ENCODE data around the gene NDUFAB1.
A peak's percentile ranks its signal among the peaks of the same experiment; 100 is the strongest.
"Not testable (repeated sequence)": the region's sequence is repeated elsewhere in the genome, so short reads cannot be mapped to it uniquely, and the experiment has no call there.

Gene NDUFAB1

DNA sequence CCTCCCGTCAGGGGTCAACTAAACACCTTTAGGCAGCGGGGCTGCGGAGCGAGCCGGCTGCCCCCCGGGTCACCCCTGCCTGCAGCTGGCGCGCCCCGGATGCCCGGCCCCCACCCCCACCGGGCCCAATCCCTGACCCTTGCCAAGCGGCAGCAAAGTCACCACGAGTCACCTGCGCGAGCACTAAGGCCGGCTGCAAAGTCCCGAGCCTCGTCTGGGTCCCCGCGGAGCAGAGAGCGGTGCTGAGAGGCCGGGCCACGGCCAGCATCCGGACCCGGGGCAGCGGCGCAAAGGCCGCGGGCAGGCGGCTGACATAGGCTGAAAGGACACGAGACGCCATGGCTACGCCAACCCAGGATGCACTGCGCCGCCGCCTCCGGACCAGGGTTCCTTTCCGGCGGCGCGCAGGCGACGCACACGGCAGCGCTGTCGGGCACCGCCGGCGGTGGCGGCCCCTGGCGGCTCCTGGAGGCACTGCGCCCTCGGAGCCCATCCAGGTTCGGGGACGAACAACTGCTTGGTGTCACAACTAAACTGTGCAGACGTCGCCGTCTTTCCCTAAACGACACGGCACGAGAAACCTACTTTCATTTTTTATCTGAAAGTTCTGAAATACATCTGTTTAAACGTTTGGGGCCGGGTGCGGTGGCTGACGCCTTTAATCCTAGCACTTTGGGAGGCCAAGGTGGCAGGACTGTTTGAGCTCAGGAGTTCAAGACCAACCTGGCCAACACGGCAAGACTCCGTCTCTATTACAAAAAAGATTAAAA is at the start of gene NDUFAB1:
NDUFAB1 (minus strand) TSS at position 366 of the 770 bp plus-strand sequence; CDS start at position 340, 26 bp downstream.
- peak; percentile 85 for DNase-seq

GRCh38 chr16:23642246-23642774 is 46.2 kb upstream of the NDUFAB1 start:
- no peak for DNase-seq

DNA sequence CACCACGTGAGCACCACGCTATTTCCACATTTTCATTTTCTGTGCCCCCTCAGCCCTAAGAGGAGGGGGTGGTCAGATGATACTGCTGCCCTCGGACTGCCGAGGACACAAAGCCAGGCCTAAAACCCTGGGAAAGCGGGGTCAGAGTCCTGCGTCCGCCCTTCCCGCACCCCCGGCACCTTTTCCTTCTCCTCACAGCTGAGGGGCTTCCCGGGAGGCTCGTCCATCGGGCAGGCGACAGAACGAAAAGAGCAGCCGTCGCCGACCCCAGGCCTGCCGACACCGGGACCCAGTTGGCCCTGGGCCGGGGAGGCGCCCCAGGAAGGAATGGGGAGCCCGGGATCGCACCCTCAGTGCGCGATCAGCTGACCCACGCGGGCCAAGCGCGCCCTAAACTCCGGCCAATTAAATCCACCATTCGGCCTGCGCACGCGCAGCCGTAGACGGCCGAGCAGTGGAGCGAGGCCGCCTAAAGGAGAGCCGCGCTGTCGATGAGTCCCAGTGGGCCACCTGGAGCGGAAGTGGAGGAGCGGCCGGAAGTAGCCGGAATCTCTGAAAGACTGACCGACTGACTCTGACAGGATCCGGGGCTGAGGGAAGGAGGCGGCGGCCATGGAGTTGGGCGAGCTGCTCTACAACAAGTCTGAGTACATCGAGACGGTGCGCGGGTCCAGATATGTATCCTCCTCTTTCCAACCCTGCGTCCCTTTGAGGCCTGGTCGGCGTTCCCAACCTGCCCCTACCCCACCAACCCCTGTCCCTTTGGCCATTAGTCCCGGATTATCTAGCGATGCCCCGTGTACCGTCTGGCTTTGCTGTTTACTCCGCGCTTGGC is 45.0 kb upstream of the NDUFAB1 start, which contains the start of the genes DCTN5 and PALB2:
DCTN5 (plus strand) TSS at position 536 of the 835 bp plus-strand sequence; CDS start at position 613, 77 bp downstream.
PALB2 (minus strand) TSS at position 380 of the 835 bp plus-strand sequence; CDS start at position 227, 153 bp downstream.
- peak; percentile 93 for DNase-seq

DNA sequence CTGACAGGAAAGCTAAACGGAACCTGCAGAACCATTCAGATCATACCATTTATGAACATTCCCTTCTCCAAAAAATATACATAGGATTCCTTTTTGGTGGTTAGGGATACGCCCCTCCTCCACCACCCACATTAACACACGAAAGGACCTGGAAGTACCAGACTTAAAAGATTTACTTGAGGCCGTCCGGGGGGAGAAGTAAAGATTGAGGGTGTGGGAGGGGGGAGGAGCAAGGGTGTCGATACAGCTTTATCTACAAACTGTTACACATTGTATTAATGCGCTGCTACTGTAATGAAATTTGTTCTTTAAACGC is 44.5 kb upstream of the NDUFAB1 start:
- DNase-seq, result no peak

GRCh38 chr16:23635958-23636357 is 39.8 kb upstream of the NDUFAB1 start:
- DNase-seq, result no peak

DNA sequence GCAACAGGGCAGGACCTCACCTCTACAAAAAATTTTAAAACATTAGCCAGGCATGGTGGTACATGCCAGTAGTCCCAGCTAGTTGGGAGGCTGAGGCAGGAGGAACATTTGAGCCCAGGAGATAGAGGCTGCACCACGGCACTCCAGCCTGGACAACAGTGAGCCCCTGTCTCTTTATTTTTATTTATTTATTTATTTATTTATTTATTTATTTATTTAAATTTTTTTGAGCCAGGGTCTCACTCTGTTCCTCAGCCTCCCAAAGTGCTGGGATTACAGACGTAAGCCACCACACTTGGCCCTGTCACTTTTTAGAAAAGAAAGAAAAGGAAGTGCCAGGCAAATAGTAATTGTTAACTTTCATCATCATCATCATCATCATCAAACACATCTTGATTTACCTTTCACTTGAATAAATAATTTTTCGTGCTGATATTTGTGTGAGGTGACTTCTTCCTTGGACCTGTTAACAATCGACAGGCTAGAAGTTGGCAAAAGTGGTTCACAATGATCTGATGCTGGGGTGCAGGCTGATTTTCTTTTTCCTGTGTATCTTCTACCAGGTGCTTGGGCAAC is 38.4 kb upstream of the NDUFAB1 start:
- no peak for DNase-seq

GRCh38 chr16:23631874-23632273 is 35.8 kb upstream of the NDUFAB1 start:
- not testable (repeated sequence) for DNase-seq

DNA sequence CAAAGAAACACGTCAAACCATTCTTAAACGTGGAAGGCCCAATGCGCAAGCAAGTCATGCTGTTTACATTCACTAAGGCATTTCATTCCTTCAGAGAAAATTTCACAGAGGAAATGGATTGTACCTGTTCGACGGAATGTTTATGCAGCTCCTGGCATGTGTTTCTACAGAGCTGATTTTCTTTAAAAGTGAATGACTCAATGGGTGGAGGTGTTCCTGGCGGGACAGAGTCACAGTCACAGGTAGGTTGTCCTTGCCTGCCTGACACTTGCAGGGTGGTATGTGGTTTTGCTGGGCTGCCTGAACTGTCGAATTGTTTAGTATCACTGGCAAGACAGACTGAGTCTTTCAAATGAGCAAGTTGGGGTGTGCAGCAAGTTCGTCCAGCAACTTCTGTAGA is 33.4 kb upstream of the NDUFAB1 start:
- DNase-seq, result no peak

GRCh38 chr16:23624092-23624491 is 28.0 kb upstream of the NDUFAB1 start:
- no peak for DNase-seq

DNA sequence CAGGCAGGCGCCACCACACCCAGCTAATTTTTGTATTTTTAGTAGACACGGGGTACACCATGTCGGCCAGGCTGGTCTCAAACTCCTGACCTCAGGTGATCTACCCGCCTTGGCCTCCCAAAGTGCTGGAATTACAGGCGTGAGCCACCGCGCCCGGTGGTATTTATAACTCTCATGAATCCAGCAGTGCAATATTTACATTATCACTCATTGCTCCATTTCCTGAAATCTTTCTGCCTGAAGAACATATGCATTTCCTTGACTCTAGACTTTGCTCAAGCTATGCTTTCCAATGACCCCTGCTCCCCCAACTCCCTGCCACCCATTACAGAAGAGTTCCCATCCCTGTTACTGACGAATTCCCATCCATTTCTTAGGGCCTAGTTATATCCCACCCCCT is 19.7 kb upstream of the NDUFAB1 start:
- no peak for DNase-seq

DNA sequence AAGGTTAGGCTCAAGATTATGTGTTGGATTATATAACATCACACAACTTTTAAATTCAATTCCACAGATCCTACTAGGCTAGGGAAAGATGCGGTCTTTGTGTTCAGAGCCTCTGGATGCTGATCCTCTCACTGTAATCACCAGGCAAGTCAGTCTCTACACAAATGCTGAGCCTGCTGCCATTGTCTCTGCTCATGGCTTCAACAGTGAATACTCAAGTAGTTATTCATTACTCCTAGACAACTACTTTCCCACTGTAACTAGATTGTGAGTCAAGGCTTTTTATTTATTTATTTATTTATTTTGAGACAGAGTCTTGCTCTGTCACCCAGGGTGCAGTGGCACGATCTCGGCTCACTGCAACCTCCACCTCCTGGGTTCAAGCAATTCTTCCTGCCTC is 15.8 kb upstream of the NDUFAB1 start:
- DNase-seq, result no peak

- not testable (repeated sequence) for DNase-seq
Observed at GRCh38 chr16:23610905-23611304, 14.8 kb upstream of the NDUFAB1 start.

DNA sequence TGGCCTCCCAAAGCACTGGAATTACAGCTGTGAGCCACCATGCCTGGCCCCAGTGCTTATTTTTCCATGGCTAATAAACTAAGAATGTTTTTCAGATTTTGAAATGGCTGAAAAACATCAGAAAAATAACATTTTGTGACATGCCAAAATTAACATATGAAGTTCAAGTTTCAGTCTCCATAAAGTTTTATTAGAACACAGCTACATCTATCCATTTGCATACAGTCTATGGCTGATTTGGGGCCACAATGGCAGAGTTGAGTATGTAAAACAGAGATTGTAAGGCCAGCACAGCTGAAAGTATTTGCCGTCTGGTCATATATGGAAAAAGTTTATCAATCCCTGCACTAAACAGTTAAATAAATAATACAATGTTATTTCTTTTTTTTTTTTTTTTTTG is 13.8 kb upstream of the NDUFAB1 start:
- DNase-seq, result no peak

DNA sequence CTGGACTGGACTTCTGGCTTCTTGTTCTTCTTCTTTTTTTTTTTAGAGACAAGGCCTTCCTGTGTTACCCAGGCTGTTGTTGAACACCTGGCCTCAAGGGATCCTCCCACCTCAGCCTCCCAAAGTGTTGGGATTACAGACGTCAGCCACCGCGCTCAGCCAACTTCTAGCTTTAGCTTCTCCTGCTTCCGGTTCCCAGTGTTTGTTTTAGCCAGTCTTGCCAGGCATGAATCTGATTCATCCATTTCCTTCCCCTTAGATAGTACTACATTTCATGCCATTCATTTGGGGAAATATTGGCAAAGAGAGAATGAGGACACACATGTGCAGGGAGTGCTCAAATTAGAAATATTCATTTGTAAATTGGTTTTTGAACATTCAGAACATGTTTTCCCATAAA is 12.1 kb upstream of the NDUFAB1 start:
- peak; percentile 16 for DNase-seq

DNA sequence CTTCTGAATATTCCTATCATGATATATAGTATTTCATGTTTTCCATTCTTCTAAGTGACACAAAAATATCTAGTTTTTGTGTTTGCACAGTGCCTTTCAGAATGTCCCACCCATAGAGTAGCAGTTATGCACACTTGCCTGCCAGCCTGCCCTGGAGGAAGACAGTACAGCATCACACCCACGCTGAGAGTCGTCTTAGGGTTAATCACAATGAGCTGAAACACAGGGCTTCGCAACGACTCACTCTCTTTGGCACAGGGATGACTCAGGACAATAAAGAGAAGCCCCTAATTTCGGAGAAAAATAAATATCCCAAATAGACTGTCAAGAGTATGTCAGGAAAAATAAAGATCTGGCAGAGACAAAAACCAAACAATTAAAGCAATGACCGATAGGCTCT is 11.6 kb upstream of the NDUFAB1 start:
- DNase-seq, result no peak

DNA sequence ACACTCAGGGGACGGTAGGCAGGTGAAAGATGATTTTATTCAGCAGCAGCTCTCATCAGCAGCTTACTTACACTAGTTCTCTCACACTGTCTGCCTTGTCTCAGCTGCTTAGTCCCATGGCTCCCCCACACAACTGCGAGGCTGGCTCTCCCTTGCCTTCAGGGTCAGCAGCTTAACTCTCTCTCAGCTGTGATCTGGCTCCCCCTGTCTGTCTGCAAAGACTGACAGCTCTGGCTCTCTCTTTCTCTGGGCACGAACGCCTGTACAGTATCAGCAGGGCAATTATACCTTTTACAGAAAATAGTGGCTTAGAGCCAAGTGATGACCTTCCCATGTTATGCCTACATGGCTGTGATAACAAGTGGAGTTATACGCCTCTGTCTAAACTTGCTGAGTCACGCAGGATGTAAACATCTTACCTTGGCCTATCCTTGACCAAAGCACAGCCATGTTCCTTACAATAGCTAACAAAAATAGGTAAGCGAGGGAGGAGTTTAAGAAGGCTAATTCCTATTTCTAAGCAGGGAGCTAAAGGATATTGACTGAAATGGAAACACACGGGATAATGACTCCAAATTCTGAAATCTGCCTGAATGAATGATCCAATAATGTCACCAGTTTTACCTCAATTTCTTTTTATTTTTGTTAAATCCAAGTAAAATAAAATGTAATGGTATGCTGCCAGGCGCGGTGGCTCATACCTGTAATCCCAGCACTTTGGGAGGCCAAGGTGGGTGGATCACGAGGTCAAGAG is 1.1 kb upstream of the NDUFAB1 start:
- DNase-seq, result no peak

GRCh38 chr16:23595246-23595950 is 718 bp downstream of the NDUFAB1 start:
- DNase-seq, result no peak

DNA sequence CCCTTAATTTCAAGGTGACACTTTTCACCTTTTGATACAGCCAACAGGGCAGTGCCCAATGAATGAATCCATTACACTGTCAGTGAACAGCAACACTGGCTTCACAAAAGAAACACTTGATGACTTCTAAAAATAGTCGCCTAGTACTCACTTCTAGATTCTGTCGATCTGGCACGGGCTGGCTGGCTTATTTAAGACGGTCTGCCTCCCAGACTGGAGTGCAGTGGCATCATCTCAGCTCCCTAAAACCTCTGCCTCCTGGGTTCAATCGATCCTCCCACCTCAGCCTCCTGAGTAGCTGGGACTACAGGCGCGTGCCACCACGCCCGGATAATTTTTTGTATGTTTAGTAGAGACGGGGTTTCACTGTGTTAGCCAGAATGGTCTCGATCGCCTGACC is 1.9 kb downstream of the NDUFAB1 start:
- DNase-seq, result no peak

- DNase-seq, result no peak
Observed at GRCh38 chr16:23590181-23590580, 5.9 kb downstream of the NDUFAB1 start.

GRCh38 chr16:23587726-23588125 is 8.4 kb downstream of the NDUFAB1 start:
- no peak for DNase-seq

- DNase-seq, result no peak
Observed at GRCh38 chr16:23584186-23585076, 11.7 kb downstream of the NDUFAB1 start.
